Measurements from ENCODE around the gene MEF2C.

The MEF2C gene

GRCh38 chr5:88826646-88827585 is 56.1 kb downstream of the MEF2C start:
- peak; percentile 47 for DNase-seq

- no peak for DNase-seq
Measured at GRCh38 chr5:88825584-88826315, 57.2 kb downstream of the MEF2C start.

- DNase-seq = no peak
Measured at GRCh38 chr5:88824892-88825583, 57.9 kb downstream of the MEF2C start.

GRCh38 chr5:88824141-88824540 is 58.8 kb downstream of the MEF2C start:
- no peak for DNase-seq

DNA sequence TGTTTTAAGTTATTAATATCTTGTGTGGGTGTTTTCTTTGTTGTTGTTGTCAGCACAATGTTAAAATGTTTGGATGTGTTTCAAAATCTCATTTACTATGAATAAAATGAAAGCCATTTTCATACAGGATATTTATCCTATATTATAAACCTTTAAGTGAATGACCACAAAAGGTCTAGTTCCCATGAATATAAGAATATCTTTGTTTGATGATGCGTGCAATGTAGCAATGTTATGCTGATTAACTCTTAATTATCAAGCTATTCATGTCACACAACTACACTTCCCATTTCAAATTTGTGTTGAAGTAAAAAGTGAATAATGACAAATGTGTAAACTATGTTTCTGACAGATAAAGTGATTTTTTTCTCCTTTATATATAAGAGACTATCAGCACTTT is 59.8 kb downstream of the MEF2C start:
- no peak for DNase-seq

- no peak for DNase-seq
Measured at GRCh38 chr5:88821161-88821560, 61.8 kb downstream of the MEF2C start.

- DNase-seq = no peak
Measured at GRCh38 chr5:88820581-88820980, 62.4 kb downstream of the MEF2C start.

- no peak for DNase-seq
Measured at GRCh38 chr5:88819301-88819999, 63.5 kb downstream of the MEF2C start.

DNA sequence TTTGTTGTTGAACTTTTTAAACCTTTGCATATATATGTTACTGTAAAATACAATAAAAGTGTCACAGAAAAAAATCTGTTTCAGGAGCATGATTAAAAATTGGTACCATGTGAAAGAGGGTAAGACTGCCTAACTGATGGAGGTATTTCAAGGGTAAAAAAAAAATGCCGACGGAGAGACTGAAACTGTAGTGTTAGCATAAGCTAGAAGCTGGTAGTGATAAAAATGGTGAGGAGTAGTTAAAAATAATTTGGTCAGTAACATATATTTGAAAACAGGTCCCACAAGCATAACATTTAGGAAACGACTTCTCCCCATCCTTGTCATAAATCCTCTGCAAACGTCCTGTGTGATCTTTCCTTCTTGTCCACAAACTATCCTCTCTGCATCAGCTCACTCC is 64.7 kb downstream of the MEF2C start:
- DNase-seq = no peak

GRCh38 chr5:88816195-88816594 is 66.8 kb downstream of the MEF2C start:
- no peak for DNase-seq

DNA sequence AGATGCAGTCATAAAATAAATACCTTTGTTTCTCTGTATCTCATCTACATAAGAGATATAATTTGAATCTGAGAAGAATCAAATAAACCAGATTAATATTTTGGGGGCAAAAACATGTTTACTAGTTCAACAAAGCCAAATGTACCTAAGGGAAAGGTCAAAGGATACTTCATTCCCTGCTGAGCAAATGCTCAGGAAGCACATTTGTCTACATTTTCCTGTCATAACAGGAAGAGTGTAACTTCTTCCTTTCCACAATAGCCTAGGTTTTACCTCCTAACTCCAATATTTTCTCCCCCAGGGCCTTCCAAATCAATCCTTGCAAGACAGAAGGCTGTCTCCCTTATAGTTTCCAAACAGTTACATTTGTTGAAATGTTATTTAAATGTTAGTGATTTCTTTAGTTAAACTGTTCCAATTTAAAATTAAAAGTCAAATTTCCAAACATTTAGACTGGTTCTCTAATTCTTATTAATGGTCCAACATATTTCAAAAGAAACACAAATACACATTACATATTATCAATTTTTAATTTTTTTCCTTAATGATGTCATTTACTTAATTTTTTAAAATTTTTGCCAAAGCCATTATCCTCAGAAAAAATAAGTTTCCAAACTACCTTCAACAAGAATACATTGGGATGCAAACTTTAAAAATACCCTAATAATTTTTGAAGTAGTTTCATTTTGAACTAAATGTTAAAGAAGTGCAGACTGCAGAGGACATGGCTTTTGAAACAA is 67.8 kb downstream of the MEF2C start:
- no peak for DNase-seq

DNA sequence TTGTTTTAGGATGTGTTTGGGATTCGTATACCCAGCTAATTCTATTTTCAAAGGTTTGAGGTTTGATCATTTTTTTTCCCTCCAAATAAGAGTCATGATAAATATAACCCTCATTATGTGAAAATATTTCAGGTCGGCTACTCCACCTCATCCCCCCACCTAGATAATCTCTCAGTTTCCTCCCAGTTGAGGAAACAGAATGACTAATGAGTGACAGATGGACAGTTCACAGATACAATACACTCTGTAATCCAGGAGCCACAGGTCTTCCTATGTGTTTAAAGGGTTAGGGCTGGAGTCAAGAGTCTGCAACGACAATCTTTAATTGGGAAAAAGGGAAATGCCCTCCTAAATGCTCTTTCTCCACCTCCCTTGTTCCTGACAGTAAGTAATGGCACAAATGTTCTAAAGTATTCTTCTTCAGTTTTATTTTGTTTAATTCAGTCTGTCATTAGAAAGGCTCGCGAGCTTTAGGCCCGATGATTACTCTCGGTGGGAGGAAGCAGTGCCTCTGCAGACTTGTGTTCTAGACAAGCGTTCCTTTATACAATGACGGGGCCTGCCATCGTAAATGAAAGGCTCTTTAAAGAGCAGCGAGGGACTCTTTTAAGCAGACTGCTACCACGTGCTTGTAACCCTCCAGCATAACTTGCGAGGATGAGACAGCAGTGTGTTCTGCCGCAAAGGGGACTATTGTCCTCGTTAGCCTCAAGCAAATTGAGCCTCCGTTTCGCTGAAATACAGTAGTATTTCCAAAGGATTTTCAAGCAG is 69.0 kb downstream of the MEF2C start:
- no peak for DNase-seq

DNA sequence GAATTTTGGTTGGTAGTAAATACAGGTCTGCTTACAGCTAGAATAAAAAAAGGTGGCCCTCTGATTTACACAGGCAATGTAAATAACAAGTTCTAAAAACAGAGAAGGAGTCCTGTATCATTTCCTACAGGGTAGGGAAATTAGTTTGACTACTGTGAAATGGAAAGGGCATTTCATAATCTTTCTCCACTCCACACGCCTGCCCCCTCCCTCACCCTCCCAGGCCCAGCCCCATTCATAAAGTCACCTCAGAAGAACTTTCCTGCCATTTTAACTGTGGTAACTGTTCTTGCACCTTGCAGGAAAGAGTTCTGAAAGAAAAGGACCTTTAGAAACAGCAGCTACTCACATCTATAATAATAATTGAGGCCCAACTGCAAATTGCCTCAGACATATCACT is 69.7 kb downstream of the MEF2C start:
- DNase-seq = peak; percentile 36

- DNase-seq = no peak
Measured at GRCh38 chr5:88808153-88808552, 74.8 kb downstream of the MEF2C start.

DNA sequence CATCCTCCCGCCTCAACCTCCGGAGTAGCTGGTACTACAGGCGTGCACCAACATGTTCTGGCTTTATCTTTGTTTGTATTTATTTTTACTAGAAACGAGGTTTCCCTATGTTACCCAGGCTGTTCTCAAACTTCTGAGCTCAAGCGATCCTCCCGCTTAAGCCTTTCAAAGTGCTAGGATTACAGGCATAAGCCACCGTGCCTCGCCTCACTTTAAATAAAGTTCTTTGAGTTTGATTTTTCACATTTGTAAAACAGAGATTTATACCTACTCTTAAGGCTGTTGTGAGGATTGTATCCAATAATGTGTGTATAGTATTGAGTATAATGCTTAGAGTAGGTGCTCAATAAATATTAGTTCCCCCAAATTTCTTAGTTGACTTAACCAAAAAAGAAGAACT is 75.7 kb downstream of the MEF2C start:
- DNase-seq = no peak

GRCh38 chr5:88806338-88806737 is 76.6 kb downstream of the MEF2C start:
- DNase-seq = no peak

DNA sequence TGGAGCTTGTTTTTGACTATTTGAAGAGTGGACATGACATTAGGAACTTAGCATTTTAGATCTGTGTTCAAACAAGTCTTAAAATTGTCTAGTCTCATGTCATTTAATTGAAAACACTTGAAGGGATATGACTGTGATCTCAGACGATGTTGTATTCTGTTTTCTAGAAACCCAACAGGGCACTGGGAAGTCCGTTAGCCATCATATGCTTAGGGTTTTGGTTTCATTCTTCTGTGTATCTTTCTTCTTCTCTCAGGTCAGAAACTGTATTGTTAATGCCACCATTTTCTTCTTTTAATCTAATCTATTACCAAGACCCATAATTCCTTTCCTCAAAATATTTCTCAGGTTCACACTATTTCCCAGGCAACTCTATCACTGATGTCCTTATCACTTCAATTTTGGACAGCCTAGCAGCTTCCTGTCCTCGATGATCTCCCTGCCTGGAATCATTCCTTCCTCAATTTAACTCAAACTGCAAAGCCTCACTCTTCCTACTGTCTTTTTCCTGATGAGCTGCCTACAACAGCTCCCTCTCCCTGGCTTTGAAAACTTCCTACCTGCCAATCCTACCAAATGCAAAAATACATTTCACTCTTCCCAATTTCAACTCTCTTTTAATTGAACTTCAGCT is 77.7 kb downstream of the MEF2C start:
- DNase-seq = no peak

DNA sequence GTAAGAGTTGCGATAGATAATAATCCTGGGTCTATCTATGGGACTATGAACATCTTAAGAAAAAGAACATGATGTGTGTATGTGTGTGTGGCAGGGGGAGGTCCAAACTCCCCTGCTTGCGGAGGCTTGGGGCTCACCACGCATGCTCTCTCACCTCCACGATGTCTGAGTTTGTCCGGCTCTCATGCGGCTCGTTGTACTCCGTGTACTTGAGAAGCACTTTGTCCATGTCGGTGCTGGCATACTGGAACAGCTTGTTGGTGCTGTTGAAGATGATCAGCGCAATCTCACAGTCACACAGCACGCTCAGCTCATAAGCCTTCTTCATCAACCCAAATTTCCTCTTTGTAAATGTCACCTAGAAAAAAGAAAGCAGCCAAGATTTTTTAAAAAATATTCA is 78.5 kb downstream of the MEF2C start:
- DNase-seq = no peak

DNA sequence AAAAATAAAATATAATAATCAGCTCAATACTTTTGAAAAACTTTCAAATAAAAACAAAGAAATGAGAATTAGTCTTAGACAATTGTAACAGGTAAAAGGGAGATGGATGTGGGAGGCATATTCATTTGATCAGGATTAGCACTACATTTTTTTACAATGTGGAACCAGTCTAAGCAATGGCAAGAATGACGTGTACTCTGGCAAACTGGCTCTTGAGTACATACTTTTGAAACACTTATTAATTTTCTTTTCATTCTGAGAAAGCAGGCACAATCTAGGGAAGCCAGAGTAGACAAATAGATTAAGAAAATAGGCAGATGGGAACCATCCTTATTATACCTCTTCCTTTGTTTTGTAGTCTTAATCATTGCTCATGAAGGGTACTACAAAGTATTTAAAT is 79.7 kb downstream of the MEF2C start:
- DNase-seq = no peak

- DNase-seq = no peak
Measured at GRCh38 chr5:88799938-88800535, 82.9 kb downstream of the MEF2C start.
